ENCODE data around the gene MSX2.

DNA sequence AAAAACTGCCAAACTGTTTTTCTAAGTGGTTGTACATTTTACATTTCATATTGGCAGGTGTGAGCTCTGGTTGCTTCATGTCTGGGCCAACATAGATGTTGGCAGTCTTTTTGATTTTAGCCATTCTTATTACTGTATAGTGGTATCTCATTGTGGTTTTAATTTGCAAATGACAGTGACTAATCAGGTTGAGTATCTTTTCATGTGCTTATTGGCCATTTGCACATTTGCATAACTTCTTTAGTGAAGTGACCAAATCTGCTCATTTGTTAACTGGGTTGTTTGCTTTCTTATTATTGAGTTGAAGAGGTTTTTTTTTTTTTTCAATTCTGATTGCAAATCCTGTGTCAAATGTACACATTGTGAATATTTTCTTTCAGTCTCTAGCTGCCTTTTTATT lies 36.9 kb upstream of the MSX2 start:
- TF ChIP-seq, protein P1, sequence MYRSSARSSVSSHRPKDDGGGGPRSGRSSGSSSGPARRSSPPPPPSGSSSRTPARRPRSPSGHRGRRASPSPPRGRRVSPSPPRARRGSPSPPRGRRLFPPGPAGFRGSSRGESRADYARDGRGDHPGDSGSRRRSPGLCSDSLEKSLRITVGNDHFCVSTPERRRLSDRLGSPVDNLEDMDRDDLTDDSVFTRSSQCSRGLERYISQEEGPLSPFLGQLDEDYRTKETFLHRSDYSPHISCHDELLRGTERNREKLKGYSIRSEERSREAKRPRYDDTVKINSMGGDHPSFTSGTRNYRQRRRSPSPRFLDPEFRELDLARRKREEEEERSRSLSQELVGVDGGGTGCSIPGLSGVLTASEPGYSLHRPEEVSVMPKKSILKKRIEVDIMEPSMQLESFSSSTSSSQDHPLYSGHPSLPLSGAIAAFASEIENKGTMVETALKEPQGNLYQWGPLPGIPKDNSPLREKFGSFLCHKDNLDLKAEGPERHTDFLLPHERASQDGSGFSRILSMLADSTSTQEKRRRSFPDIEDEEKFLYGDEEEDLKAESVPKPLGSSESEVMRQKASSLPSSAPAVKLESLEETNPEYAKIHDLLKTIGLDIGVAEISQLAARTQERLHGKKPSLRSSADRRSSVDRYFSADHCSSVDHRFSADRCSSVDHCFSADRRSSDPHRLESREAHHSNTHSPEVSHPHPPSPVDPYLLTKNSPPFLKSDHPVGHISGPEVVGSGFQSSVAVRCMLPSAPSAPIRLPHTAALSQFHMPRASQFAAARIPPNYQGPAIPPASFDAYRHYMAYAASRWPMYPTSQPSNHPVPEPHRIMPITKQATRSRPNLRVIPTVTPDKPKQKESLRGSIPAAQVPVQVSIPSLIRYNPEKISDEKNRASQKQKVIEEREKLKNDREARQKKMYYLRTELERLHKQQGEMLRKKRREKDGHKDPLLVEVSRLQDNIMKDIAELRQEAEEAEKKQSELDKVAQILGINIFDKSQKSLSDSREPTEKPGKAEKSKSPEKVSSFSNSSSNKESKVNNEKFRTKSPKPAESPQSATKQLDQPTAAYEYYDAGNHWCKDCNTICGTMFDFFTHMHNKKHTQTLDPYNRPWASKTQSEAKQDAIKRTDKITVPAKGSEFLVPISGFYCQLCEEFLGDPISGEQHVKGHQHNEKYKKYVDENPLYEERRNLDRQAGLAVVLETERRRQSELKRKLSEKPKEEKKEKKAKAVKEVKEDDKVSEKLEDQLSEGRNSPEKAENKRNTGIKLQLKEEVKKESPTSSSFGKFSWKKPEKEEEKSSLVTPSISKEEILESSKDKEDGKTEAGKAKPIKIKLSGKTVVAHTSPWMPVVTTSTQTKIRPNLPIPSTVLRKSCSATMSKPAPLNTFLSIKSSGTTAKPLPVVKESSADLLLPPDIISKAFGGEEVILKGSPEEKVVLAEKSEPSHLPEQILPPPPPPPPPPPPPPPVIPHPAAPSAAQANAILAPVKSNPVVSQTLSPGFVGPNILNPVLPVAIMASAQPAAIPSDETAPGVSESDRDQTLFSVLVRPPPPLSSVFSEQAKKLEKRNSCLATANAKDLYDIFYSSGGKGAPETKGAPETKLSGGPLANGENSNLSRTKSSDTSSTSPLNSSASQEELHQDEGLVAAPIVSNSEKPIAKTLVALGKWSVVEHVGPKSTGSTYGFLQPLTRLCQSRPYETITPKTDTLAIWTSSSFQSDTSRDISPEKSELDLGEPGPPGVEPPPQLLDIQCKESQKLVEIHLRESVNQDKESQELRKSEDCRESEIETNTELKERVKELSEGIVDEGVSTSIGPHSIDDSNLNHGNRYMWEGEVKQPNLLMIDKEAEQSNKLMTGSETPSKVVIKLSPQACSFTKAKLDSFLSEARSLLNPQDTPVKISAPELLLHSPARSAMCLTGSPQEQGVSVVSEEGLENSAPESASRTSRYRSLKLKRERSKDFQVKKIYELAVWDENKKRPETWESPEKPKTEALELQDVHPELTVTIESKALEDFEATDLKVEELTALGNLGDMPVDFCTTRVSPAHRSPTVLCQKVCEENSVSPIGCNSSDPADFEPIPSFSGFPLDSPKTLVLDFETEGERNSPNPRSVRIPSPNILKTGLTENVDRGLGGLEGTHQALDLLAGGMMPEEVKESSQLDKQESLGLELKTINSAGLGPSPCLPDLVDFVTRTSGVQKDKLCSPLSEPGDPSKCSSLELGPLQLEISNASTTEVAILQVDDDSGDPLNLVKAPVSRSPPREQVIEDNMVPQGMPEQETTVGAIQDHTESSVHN (IDR thresholded peaks at IDR 0.05; ENCODE audit: borderline replicate concordance in 1 of 2, low read depth in 1 of 2) = no peak
- TF ChIP-seq POLR2AphosphoS5 (IDR thresholded peaks at IDR 0.05; ENCODE audit: control insufficient read depth, insufficient read depth, low read depth, low read length) (no peak), SRF (CRISPR knock-in tag; IDR thresholded peaks at IDR 0.05) (no peak), ZNF324 (CRISPR knock-in tag; IDR thresholded peaks at IDR 0.05) (no peak), SPI1 (IDR thresholded peaks at IDR 0.05; ENCODE audit: borderline replicate concordance, low read depth, low read length) (no peak), YY1 (IDR thresholded peaks at IDR 0.05; ENCODE audit: borderline replicate concordance in 1 of 3, control insufficient read depth in 1 of 3, extremely low read depth in 1 of 3, insufficient read depth in 3 of 3, insufficient read length in 1 of 3, insufficient replicate concordance in 2 of 3, low read depth in 1 of 3, low read length in 2 of 3) (no peak), FOXK2 (conservative IDR thresholded peaks at IDR 0.05 in 1 of 2, IDR thresholded peaks at IDR 0.05 in 1 of 2; ENCODE audit: low read depth in 2 of 2) (no peak)
